SK-N-SH (cell line): ENCODE measurements around the gene GUK1.

ENCODE experiments used
- FOXM1 ChIP-seq: IDR thresholded peaks from 2 replicates; pipeline ENCODE4 v1.4.0; 2012; ENCODE audit warnings: low read depth, mild to moderate bottlenecking
- GABPA ChIP-seq: IDR thresholded peaks from 2 replicates; pipeline ENCODE4 v1.4.0; 2012; ENCODE audit warnings: low read depth, mild to moderate bottlenecking
- MXI1 ChIP-seq: IDR thresholded peaks from 2 replicates; pipeline ENCODE4 v1.6.1; 2012; ENCODE audit warnings: mild to moderate bottlenecking, low read depth, low read length, improper control_type of control experiment
- NRF1 ChIP-seq: IDR thresholded peaks from 2 replicates; pipeline ENCODE4 v1.6.1; 2012; ENCODE audit warnings: low read depth, mild to moderate bottlenecking, low read length
- POLR2AphosphoS5 ChIP-seq: IDR thresholded peaks from 2 replicates; pipeline ENCODE4 v1.6.1; 2012; ENCODE audit warnings: low read depth, low read length
- RAD21 ChIP-seq: IDR thresholded peaks from 2 replicates; pipeline ENCODE4 v1.6.1; 2012; ENCODE audit warnings: mild to moderate bottlenecking, low read length
- RCOR1 ChIP-seq: fragments of 150-350 bp; IDR thresholded peaks from 2 replicates; pipeline ENCODE4 v1.6.1; 2017; ENCODE audit warnings: antibody characterized with exemption, low read length
- RFX5 ChIP-seq: IDR thresholded peaks from 2 replicates; pipeline ENCODE4 v1.6.1; 2012; ENCODE audit warnings: mild to moderate bottlenecking, improper control_type of control experiment, low read length
- RXRA ChIP-seq: IDR thresholded peaks from 2 replicates; pipeline ENCODE4 v1.4.0; 2012; ENCODE audit warnings: low read depth, mild to moderate bottlenecking, borderline replicate concordance
- TF ChIP-seq, protein P1 (sequence below): fragments of 200-600 bp; sonication (generic); IDR thresholded peaks from 2 replicates; pipeline ENCODE4 v1.6.1; 2017; ENCODE audit warnings: antibody characterized with exemption, mild to moderate bottlenecking, moderate library complexity
- TF ChIP-seq, protein P2 (sequence below): IDR thresholded peaks from 2 replicates; pipeline ENCODE4 v1.6.1; 2012; ENCODE audit warnings: mild to moderate bottlenecking, low read depth, low read length, moderate library complexity
- TF ChIP-seq, protein P3 (sequence below): IDR thresholded peaks from 2 replicates; pipeline ENCODE4; 2012

DNA sequence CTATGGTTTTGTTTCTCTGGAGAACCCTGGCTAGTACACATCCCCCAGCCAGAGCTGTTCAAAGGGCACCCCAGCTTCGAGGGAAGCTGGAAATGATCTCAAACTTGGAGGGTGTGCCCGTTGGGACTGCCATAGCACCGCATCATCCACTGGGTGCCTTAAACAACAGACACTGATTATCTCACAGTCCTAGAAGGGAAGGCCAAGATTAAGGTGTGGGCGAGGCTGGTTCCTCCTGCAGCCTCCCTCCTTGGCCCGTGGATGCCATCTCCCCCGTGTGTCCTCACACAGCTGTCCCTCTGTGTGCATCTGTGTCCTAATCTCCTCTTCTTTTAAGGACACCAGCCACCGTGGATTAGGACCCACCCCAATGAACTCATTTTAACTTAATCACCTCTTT lies 21.3 kb downstream of the GUK1 start:
- no peak for TF ChIP-seq POLR2AphosphoS5
- TF ChIP-seq, protein P1, sequence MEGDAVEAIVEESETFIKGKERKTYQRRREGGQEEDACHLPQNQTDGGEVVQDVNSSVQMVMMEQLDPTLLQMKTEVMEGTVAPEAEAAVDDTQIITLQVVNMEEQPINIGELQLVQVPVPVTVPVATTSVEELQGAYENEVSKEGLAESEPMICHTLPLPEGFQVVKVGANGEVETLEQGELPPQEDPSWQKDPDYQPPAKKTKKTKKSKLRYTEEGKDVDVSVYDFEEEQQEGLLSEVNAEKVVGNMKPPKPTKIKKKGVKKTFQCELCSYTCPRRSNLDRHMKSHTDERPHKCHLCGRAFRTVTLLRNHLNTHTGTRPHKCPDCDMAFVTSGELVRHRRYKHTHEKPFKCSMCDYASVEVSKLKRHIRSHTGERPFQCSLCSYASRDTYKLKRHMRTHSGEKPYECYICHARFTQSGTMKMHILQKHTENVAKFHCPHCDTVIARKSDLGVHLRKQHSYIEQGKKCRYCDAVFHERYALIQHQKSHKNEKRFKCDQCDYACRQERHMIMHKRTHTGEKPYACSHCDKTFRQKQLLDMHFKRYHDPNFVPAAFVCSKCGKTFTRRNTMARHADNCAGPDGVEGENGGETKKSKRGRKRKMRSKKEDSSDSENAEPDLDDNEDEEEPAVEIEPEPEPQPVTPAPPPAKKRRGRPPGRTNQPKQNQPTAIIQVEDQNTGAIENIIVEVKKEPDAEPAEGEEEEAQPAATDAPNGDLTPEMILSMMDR: no peak
- TF ChIP-seq RXRA: no peak
- TF ChIP-seq MXI1: no peak
- TF ChIP-seq FOXM1: no peak
- TF ChIP-seq GABPA: no peak
- no peak for TF ChIP-seq RFX5
- TF ChIP-seq, protein P2, sequence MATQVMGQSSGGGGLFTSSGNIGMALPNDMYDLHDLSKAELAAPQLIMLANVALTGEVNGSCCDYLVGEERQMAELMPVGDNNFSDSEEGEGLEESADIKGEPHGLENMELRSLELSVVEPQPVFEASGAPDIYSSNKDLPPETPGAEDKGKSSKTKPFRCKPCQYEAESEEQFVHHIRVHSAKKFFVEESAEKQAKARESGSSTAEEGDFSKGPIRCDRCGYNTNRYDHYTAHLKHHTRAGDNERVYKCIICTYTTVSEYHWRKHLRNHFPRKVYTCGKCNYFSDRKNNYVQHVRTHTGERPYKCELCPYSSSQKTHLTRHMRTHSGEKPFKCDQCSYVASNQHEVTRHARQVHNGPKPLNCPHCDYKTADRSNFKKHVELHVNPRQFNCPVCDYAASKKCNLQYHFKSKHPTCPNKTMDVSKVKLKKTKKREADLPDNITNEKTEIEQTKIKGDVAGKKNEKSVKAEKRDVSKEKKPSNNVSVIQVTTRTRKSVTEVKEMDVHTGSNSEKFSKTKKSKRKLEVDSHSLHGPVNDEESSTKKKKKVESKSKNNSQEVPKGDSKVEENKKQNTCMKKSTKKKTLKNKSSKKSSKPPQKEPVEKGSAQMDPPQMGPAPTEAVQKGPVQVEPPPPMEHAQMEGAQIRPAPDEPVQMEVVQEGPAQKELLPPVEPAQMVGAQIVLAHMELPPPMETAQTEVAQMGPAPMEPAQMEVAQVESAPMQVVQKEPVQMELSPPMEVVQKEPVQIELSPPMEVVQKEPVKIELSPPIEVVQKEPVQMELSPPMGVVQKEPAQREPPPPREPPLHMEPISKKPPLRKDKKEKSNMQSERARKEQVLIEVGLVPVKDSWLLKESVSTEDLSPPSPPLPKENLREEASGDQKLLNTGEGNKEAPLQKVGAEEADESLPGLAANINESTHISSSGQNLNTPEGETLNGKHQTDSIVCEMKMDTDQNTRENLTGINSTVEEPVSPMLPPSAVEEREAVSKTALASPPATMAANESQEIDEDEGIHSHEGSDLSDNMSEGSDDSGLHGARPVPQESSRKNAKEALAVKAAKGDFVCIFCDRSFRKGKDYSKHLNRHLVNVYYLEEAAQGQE: no peak
- TF ChIP-seq RAD21: no peak
- TF ChIP-seq, protein P3, sequence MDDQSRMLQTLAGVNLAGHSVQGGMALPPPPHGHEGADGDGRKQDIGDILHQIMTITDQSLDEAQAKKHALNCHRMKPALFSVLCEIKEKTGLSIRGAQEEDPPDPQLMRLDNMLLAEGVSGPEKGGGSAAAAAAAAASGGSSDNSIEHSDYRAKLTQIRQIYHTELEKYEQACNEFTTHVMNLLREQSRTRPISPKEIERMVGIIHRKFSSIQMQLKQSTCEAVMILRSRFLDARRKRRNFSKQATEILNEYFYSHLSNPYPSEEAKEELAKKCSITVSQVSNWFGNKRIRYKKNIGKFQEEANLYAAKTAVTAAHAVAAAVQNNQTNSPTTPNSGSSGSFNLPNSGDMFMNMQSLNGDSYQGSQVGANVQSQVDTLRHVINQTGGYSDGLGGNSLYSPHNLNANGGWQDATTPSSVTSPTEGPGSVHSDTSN: no peak
- TF ChIP-seq RCOR1: no peak
- no peak for TF ChIP-seq NRF1
